Stimulated activated naive CD4-positive, alpha-beta T cell (primary cell): Measurements from ENCODE around the gene TBC1D3D.
"Not testable (repeated sequence)": the region's sequence is repeated elsewhere in the genome, so short reads cannot be mapped to it uniquely, and the experiment has no call there.

Experiments
- DNase-seq, 6 experiments: peaks; one replicate each; lab custom pipeline; 2025; lab: John Stamatoyannopoulos, UW

Gene TBC1D3D

GRCh38 chr17:38003676-38004075 lies at the start of gene TBC1D3D:
TBC1D3D (plus strand) TSS chr17:38003976; CDS start chr17:38005561, 1,585 bp downstream.
- not testable (repeated sequence) for DNase-seq

- DNase-seq, result not testable (repeated sequence)
Measured at GRCh38 chr17:37988960-37989359, 14.8 kb upstream of the TBC1D3D start, which contains the start of gene TBC1D3L. TBC1D3L (minus strand) TSS chr17:37989060; CDS start chr17:37987520, 1,540 bp downstream.
